ENCODE results near the gene MYO3B.
"Not testable (repeated sequence)": the region's sequence is repeated elsewhere in the genome, so short reads cannot be mapped to it uniquely, and the experiment has no call there.

Gene MYO3B

DNA sequence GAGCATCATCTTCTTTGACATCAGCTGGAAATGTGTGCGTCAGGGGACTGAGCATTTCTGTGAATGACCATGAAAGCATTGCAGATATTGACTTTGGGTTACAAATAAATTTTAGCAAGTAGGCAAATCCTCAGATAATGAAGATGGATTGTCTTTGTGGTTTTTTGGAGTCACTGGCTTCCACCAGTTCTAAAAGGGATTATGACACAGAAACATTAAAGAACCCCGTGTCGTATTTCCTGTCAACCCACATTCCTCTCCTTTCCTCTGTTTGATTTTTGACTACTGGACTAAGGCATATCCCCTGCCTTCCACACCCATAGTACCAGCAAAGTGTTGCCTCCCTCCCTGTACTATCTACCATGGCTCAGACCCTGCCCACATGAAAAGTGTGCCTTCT lies 268.1 kb downstream of the MYO3B start:
- DNase-seq = no peak

DNA sequence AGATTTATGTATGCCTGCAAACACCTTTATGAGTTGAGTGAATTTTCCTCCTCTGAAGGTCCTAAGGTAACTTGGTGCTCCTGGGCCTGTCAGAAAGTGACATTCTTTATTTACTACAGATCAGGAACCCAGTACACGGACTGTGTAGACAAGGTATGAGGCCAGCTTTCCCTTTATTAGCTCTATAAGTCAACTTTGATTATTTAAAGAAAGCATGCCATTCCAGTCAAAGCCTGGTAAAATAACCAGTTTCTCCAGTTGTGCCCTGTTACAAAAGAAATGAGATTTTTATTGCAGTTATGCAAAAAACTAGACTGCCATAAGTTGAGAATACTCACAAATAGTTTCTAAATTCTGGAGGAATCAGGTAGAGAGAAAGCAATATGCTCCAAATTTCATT lies 271.1 kb downstream of the MYO3B start:
- no peak for DNase-seq

DNA sequence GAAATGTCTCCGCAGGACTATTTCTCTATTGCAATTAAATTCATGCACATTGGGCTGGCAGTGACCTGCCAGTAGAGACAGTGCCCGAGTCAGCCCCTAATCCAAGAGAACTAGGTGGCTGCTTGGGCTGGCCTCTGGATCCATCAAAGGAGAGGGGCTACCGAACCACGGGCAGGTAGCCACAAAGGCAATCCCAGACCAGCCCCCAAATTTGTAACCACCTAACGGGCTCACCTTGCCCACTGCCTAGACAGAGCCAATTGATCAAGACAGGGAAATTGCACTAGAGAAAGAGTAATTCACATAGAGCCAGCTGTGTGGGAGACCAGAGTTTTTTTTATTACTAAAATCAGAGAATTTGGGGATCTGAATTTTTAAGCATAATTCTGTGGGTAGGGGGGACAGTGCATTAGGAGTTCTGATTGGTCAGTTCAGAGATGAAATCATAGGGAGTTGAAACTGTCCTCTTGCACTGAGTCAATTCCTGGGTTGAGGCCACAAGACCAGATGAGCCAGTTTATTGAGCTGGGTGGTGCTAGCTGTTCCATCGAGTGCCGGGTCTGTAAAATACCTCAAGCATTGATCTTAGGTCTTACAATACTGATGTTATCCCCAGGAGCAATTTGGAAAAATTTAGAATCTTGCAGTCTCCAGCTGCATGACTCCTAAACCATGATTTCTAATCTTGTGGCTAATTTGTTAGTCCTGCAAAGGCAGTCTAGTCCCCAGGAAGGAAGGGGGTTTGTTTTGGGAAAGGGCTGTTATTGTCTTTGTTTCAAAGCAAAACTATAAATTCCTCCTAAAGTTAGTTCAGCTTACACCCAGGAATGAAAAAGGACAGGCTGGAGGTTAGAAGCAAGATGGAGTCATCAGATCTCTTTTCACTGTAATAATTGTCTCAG lies 276.8 kb downstream of the MYO3B start:
- DNase-seq = no peak

DNA sequence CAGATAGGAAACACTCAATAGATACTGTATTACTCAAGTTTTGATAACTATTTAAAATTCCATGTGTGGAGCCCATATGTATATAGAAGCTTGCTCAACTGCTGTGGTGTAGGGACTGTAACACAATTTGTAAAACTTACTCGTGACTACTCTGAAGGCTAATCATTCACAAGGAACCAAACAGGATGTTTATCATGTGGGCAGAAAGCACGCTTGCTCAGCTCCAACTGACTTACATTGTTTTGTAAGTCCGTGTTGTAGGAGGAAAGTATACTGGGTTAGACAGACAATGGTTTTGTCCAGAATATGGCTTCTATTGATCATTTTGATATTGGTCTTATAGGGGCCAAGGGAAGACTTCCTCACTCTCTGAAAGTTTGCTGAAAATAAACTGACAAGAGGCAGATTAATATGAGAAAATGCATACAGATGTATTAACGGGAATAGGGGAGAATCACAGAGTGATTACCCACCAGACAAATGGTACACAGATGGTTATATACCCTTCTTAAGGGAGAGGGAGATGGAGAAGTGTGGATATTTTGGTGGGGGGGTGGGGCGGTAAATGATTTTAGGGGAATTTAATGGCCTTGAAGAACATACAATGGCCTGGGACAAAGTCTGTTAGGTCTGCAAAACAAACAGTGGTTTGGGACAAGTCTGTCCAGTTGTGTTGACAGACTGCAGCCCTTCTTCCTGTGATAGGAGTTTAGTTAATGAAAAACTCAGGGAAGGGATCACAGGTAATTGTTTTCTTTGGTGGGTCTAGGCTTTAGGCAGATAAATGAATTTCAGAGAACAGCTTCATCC lies 277.9 kb downstream of the MYO3B start:
- no peak for DNase-seq

DNA sequence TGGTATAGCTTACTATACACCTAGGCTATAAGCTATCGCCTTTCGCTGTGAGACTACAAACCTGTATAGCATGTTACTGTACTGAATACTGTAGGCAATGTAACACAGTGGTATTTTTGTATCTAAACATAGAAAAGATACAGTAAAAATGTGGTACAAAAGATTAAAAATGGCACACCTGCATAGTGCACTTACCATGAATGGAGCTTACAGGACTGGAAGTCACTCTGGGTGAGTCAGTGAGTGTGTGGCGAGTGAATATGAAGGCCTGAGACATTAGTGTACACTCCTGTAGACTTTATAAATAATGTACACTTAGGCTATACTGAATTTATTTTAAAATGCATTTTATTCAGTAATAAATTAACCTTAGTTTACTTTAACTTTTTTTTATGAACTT lies 279.0 kb downstream of the MYO3B start:
- no peak for DNase-seq

DNA sequence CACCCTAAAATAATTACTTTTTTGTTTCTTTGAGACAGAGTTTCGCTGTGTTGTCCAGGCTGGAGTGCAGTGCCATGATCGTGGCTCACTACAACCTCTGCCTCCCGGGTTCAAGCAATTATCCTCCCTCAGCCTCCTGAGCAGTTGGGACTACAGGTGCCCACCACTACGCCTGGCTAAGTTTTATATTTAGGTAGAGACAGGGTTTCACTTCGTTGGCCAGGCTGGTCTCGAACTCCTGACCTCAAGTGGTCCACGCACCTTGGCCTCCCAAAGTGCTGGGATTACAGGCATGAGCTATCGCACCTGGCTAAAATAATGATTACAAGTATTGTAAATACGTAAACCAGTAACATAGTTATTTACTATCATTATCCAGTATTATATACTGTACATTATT lies 279.8 kb downstream of the MYO3B start:
- no peak for DNase-seq

DNA sequence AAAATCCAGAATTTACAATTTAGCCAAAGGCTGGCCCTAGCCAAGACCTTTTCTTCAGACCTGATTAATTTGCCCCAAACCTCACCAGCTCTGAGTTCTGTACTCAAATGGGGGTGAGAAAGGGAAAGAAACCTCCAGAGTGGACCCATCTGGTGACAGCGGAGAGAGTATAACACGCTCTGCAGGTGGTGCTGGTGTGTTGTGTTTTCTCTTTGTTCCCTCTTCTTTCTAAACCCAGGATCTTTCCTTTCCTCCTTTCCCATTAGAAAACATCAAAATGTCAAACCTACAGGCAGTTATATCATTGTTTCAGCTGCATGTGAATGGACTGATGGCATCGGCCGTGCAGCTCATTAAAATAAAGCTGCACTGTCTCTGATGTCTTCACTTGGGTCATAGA lies 283.9 kb downstream of the MYO3B start:
- no peak for DNase-seq

DNA sequence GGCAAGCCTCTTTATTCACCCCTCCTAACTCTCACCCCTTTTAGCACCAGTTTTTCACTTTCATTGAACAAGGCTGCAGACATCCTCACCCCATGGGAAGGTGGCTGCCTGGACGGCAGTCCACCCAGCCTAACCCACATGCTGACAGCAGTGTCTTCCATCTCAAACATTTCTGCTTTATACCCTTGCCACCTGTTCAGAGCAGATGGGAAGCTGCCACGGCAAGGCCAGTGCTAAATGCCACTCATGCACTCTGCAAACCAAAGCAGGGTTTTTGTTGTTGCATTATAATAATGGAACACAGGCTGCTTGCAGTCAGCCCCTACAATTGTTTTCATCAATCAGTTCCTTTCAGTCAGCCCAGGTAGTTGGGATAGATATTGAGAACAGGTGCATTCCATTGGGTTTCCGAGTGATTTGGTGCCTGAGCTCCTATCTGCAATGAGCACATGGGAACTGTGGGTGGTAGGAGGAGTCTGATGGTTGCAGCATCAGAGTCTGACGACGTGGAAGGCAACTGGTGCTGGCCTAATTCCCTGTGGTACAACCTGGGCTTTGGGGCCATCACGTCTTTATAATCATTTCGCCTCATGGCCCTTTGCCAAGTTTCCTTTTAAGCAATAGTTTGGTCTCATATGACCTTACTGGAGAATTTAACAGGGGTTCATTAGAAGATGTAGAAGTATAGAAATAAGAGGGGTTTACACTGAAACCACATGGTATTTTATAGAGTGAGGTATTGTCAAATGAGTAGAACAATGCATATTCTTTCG lies 284.7 kb downstream of the MYO3B start:
- DNase-seq = no peak

DNA sequence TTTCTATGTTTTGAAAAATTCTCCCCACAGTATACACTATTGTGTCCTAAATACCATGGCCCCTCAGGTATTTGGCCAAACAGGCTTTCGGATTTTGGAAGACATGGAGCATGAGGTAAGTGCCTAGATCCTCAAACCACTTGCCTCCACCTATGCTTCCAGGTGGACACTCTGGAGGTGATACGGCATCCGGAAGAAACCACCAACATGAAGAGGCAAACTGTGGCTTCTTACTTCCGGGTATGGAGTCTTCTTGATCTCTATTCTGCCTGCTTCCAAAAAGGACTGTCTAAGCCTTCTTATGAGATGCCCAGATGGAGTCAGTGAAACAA lies 285.2 kb downstream of the MYO3B start:
- DNase-seq = no peak

DNA sequence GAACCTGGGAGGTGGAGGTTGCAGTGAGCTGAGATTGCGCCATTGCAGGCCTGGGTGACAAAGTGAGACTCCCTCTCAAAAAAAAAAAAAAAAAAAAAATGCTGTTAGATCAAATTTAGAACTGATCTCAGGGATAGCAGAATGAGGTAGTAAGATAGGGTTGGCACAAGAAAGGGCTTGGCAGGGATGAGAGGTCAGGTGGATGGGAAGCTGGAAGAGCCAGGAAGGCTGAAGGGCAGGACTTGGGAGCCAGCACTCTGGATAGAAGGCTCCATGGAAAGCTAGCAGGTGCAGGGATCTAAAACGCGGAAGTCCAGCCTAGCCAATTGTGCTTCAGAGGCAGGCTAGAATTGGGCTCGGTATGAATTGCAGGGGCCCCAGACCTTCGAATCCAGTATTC lies 286.3 kb downstream of the MYO3B start:
- DNase-seq = no peak

DNA sequence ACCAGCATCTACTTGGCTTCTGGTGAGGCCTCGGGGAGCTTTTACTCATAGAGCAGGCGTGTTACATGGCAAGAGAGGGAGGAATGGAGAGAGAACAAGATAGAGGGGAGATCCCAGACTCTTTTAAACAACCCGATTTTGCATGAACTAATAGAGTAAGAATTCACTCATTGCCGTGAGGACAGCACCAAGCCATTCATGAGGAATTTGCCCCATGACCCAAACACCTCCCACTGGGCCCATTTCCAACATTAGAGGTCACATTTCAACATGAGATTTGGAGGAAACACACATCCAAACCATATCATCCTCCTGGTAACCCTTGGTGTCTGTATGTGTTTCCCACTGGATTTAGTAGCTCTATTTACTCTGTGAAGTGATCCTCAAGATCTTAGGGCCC lies 287.3 kb downstream of the MYO3B start:
- DNase-seq = no peak

DNA sequence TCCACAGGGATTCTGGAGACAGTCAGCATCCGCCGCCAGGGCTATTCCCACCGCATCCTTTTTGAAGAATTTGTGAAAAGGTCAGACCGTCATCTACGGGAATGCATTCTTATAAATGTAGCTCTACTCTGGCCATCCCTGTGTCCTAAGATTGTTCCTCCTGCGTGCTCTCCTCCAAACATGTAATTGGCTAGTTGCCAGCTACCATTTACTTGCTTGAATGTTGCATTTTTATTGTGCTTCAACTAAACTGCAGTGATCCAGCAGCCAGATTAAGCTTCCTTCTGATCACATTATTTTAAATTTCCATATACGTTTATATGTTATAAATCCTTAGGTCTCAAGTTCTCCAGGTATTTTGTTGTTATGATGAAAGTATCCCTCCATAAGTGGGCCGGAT lies 288.7 kb downstream of the MYO3B start:
- no peak for DNase-seq

DNA sequence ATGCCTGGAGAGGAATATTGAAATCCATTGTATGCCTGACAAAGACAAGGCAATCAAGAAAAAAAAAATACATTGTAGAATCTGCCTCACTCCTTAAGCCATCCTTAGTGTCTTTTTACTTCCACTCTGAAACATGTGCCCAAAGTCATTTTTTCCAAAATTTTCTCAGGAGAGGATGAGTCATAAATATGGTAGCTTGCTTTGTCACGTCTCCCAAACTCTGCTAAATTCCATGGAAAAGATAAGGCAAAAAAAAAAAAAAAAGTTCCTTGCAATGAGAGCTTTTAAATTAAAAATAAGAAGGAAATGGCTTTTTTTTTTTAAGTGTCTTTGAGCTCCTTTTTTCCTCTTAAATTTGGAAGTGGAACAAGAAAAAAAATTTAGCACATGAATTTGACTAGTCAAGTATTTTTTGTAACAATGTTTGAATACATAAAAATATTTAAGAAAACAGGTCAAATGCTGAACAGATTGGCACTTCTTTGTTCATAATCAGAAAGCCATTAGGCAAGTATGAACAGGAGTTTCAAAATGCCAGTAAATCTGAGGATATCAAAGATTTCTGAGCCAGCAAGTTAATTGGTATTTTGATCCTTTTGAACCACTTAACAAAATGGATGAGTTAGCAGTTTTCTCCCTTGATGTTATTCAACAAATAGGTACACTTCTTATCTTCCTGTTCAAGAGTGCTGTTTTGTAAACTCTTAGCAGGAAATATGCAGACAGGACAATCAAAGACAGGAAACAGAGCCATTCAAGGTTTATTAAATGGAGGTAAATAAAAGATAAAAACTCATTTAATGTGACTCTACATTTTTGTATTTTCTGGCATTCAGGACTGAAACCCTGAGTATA lies 289.8 kb downstream of the MYO3B start:
- DNase-seq = no peak

DNA sequence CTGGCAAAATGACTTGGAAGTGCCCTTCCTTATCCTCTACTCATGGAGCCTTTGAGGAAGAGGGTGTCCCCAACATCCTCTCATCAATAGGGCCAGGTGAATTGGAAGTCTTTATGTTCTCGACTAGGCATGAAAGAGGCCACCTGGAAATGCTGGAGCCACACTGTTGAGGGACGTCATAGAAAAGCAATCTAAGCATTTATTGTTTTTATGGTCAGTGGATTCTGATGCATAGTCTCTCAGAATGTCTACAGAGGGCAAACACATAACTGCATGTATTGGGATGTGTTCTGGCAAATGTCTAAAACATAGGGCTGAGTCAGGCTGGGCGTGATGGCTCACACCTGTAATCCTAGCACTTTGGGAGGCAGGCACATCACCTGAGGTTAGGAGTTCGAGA lies 290.6 kb downstream of the MYO3B start:
- DNase-seq = no peak

DNA sequence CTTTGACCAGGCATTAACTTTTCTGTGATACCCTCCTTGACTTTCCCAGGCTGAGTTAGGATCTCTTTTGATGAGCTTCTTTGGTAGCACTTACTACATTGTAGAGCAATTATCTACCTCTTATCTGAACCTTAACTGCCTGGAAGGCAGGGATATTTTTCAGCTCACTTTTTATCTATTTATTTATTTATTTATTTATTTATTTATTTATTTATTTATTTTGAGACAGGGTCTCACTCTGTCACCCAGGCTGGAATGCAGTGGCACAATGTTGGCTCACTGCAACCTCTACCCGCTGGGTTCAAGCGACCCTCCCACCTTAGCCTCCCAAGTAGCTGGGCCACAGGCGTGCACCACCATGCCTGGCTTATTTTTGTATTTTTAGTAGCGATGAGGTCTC lies 294.6 kb downstream of the MYO3B start:
- DNase-seq = not testable (repeated sequence)

DNA sequence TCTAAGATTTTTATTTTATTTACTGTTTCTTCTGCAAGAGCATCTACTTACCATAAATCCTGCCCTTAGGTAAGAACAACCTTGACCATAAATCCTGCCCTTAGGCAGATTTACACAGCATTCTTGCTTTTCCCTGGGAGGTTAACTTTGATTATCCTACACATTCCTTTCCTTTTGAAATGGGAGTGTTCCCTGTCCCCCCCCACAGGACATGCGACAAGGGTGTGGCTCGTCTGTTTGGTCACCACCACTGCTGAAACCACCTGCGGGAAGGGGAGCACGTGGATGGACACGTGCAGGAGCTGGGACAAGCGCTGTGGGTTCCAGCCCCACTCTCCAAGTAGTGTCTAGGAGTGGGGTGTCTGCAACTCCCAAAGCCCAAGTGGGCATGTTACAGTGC lies 297.9 kb downstream of the MYO3B start:
- no peak for DNase-seq

DNA sequence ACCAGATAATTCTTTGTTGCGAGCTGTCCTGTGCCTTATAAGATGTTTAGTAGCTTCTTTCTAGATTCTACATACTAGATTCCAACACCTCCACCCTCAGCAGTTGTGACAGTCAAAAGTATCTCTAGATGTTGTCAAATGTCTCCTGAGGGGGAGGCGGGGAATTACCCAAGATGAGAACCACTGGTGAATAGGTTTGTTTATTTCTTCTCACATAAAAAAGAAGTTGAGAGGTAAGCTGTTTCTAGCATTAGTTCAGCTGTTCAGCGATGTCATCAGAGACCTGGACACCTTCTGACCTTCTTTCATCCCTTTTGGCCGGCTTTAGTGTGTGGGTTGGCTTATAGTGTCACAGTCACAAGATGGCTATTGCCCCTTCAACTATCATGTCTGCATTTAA lies 299.7 kb downstream of the MYO3B start:
- no peak for DNase-seq

DNA sequence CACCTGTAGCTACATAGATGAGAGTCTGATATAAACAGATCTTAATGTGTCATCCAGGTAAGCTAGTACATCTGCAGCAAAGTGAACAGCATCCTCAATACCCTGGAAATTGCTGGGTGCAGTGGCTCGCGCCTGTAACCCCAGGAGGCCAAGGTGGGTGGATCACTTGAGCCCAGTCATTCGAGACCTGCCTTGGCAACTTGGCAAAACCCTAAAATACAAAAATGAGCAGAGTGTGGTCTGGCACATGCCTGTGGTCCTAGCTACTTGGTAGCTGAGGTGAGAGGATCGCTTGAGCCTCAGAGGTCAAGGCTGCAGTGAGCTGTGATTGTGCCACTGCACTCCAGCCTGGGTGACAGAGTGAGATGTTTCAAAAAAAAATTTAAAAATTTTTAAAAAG lies 303.3 kb downstream of the MYO3B start:
- DNase-seq = no peak

DNA sequence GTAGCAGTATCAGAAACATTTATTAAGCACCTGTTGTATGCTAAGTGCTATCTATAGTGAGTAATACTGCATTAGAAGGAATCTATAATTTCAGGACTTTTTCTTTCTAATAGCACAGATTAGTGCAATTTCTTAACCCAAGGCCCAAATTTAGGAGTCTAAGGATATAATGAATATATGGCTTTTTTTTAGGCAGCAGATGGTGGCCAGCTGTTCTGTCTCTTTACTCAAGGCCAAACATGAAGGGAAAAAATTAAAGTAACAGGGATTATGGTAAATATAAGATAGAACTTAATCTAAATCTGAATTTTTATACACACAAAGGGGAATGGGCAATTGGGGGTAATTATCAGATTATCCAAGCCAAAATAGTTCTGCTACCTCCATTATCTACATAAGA lies 306.6 kb downstream of the MYO3B start:
- no peak for DNase-seq

DNA sequence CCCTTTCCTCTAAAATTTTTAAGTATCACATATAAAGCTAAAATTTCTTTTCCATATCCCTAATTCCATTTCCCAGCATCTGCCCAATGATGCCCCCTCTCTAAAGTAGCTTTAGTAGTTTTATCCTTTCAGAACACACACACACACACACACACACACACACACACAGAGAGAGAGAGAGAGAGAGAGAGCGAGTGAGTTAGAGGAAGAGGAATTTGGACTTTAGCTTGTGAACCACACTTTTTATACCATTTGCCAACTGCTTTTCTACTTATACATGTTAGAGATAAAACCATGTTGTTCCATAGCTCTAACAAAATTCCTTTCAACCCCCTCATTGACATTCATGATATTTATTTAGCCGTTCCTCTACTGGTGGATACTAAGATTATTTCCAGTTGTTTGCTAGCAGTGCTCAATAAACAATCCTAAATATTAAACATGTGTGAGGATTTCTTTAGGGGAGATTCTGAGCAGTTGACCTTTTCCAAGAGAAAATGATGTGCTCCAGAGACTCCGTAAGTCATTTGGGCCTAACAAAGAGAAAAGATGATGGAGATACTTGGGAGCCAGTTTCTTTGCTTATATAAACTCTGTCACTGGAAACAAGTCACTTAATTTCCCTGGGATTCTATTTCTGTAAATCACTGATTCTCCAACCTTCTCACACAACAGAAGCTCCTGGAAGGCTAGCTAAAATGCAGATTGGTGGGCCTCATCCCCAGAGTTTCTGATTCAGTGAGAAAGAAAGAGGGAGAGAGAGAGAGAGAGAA lies 307.5 kb downstream of the MYO3B start:
- DNase-seq = no peak

DNA sequence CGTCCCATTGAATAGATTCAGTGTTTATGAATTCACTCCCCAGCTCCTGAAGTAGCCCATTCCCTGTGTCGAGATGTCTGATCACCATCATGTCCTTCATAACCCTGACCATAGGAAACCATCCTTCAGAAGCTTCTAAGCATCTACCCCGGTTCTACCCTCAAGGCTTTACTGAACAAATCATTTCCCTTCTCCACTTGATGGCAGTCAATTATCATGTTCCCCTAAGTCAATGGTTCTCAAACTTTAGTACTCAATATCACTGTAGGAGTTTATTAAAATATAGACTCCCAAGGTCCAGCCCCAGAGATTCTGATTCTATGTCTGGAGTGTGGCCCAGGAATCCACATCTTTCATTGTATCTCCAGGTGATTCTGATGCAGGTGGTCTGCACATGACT lies 308.8 kb downstream of the MYO3B start:
- DNase-seq = no peak

DNA sequence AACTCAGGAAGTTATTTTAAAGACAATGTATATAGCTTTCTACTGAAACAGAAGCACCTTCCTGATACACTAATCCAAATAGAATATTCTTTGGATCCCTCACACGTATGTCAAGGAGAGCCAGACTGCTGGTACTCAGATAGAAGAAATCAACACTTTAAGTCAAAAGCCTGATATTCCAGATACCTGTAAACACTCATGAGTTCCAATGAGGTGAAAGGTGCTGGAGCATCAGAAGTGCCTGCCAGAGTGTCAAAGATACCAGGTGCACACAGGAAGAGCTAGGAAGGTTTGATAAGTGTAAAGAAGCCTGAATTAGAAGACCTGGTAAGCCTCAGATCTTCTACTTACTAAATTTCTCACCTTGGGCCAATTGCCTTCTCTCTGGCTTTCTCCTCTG lies 310.9 kb downstream of the MYO3B start:
- no peak for DNase-seq

All from NCI-H510A (cell line).